Stimulated activated CD4-positive, alpha-beta T cell treated with anti-CD3 and anti-CD28 coated beads, TNF-alpha, amount 100 ng/mL, for 48 hours (primary cell): Measurements from ENCODE around the gene PIGC.

Experiments
- DNase-seq, 3 donors: peaks; one replicate each; pipeline ENCODE4 v3.0.0-alpha.2; 2020; ENCODE audit warnings: low read depth in 3 of 3

Gene PIGC

DNA sequence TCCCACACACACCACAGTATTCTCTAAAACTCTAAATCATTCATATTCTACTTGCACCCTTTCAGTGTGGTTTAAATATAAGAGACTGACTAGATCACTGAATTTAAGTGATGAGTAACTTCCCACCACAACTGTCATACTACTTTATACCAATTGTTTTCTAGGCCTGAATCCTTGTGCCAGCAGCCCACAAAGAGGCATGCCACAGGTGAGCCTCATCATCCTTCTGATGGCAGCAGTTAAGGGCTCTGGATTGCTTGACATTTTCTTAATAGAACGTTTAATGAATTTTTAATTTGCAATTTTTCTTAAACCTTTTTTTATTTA lies 13.8 kb downstream of the PIGC start:
- DNase-seq = no peak

DNA sequence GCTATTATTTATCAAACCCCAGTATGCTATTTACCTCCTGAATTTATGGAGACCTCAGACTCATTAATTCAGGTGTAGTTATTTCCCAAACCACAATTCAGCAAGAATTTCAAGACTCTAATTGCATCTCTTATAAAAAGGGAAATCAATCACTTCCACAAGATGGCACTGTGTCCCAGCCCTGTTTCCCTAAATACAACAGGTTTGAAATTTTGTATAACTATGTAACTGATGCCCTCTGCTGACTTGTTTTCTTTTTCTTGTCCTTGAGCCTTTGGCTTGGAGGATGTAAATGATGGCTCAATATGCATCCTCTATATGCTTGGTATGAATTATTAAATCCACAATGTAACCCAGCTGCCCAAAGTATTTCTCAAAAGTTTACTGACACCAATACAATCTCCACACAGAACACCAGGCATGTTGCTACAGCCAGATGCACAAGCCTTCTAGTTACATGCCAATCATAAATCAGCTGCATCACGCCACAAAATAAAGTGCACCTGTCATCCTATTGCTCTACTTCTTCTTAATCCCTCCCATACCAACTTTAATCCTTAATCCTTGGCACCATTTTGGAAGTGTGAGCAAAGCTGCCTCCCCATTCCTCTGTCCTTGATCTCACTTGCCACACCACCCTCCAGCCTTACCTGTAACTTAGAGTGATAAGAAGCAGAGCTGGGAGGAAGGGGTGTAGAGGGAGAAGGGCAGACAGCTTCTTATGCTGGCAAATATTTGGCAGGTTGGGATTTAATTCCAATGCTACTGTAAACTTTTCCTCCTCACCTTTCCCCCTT lies 14.3 kb downstream of the PIGC start:
- DNase-seq = no peak

DNA sequence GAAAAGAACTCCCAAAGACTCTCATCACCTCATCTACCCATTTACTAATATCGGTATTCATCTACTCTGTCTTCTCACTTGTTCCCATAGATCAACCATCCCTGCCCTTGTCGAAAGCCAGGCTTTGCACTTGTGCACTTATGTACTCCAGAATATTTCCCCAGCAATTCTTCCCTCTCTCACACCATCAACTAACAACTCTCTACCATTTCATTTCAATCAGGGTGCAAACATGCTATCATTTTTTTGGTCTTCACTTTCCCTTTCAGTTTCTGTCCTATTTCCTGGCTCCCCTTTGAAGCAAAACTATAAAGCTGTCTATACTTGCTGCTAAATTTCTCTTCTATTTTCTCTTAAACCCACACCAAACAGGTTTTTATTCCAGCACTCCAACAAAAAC lies 16.7 kb downstream of the PIGC start:
- DNase-seq = no peak

DNA sequence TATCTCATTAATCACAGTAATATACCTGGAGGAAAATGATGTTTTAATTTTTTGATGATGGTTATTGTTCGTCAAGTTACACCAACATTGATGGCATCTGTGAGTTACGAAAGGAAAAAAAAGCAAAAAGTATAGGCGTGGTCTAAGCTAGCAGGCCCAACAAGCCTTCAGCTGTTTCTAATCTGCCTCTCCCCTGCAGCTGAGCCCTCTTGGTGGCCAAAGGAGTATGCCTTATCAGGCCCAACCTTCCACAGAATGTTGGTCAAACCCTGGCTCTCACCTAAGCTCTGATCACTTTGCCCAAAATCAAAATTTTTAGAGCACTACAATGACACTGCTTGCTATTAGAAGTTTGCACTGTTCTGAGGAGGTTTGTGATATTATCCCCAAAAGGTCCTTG lies 18.5 kb downstream of the PIGC start:
- DNase-seq = no peak

DNA sequence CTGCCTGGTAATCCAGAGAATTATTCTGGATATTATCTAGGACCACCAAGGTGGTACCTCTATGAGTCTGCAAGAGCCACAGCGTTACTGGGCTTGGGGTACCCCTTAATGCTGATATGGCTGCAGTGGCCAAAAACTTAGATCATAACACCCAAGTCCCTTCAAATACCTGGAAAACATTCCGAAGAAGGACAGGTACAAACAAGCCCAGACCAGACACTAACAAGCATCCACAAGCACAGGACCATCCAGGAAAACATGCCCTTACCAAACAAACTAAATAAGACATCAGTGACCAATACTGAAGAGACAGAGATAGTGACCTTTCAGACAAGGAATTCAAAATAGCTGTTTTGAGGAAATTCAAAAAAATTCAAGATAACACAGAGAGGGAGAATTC lies 20.5 kb downstream of the PIGC start:
- DNase-seq = no peak

DNA sequence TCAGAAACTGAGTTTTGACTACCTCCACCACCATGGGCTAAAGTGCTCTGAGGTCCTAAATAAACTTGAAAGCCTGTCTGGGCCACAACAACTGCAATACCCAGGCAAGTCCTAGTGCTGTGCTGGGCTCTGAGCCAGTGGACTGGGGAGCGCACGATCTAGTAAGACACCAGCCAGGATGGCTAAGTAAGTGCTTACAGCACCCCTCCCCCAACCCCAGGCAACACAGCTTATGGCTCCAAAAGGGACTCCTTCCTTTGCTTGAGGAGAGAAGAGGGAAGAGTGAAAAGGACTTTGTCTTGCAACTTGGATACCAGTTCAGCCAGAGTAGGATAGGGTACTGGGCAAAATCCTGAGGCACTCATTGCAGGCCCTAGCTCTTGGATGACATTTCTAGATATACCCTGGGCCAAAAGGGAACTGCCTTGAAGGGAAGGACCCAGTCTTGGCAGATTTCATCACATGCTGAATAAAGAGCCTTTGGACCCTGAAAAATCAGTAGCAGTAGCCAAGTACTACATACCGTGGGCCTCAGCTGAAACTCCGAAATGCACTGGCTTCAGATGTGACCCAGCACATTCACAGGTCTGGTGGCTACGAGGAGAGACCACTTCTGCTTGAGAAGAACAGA lies 21.8 kb downstream of the PIGC start:
- DNase-seq = no peak

DNA sequence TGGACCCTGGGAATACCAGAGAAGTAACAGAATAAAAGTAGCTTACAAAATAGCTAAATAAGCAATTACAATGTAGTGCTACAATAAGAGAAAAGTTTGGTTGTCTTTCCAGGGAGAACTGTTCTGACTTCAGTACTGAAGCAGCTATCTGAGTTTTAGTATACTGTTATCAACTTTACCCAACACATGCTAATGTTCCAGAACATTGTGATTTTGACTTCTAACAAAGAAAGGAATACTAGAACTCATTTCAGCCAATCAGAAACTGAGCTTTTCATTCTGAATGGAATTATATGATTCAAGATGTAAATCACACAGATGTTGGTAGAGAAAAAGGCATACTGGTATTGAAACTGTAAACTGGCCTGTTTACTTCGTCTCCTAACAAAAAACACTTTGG lies 23.5 kb downstream of the PIGC start, which contains the start of gene C1orf105:
Gene C1orf105, plus strand, starts transcription at position 301 of the 400 bp plus-strand sequence. CDS start 201 bp downstream, outside the sequence.
- DNase-seq = no peak

DNA sequence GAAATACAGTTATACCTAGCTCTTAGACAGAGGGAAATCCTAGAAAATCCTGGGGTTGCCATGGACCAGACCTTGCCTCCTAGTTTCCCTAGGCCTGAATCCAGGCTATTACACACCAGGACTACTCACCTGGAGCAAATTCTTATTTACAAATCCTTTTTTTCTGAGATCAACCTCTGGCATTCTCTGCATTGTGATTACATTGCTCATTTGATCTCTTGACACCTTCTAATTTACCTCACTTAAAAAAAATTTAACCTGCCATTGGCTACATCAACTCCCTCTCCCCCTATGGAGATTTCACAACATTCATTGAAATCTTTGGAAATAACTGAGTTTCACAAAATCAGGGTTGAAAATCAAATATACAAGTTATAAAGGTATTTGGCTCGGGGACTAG lies 26.3 kb downstream of the PIGC start:
- no peak for DNase-seq

DNA sequence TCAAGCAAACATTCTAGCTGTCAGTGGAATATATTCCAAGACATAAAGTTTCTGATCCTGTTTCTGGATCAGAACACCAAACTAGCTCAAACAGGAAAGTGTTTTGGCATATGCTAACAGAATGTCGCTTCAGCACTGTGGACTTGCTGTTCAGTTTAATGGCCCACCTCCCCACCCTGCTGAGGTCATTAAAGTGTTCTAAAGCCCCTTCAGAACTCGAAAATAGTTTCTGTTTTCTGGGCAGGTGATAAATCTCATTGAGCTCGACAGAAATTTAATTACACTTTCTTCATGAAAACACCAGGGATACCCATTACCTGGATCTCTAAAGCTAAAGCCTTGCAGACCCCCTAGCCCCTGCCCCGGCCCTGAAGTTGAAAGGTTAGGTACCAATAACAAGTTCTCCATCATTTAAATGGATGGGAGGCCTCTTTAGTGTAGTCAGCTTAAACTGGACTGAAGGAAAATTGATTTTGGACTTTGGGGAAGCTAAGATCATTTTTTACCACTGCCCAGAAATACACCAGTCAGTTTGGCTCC lies 27.3 kb downstream of the PIGC start:
- DNase-seq = no peak

DNA sequence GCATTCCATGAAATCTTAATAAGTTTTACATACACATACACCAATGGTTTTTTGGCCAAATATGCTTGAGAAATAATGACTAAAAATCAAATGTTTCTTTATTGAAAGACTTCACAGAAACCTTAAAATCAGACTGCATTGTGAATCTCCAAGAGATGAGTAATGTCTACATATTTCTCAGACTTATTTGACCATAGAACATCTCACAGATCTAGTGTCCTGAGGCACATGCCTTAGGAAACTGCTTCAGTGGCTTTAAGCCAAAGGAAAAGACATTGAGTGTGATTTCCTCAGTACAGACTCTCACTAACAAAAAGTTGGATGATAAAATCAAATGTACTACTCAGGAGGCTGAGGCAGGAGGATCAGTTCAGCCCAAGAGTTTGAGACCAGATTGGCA lies 29.5 kb downstream of the PIGC start:
- no peak for DNase-seq

DNA sequence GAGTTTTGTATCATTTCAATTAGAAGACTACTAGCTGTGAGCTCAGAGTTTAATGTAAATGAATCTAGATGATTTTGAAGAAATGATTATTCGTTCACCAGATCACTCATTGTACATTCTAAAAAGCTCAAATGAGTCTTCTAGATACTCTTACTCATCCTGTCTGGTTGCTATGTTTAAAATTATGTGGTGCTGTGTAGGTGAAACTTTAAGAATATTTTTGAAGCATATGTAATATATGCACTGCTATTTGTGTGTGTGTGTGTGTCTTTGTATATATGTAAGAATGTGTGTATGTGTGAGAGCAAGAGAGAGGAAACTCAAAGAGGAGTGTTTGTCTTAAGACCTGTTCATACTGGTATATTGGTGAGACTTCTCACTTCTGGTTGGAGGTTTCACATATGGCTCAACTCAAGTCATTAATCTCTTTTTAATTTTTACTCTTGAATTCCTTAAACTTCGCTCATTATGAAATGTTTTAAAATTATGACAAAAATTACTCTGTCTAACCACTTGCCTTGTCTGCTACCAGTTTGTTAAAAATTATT lies 32.0 kb downstream of the PIGC start:
- DNase-seq = no peak

DNA sequence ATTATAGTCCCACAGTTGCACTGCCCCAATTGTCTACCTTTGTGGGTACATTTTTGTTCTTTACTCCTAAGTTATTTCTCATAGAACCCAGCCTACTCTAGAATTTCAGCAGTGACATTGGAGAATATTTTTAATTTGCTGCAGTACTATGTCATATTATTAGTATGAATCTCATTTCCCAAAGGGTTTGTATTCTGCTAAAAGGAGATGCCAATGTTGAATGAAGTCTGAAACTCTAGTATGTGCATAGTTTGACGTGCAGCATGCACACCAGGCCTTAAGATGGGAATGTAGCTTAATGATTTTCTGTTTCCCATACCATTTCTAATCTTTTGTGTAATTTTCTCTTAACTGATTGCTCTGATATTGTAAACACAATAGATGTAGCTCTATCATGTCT lies 33.8 kb downstream of the PIGC start:
- DNase-seq = no peak

DNA sequence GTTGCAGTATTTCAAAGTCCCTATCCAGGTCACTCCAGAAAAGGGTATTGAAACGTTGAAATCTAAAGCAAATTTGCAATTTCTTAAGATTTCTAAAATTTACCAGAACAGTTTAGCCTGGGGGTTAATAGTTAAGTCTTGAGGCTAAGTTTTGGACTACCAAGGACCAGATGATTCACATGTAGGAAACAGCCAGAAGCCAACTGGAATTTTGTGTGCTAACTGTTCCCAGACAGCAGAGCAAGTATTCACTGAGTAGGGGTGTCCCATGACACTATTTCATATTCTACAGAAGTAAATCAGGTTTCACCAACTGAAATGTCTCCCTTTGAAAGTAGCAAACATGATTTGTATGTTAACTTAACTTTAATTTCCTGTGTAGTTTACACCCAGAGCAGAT lies 34.9 kb downstream of the PIGC start:
- no peak for DNase-seq

DNA sequence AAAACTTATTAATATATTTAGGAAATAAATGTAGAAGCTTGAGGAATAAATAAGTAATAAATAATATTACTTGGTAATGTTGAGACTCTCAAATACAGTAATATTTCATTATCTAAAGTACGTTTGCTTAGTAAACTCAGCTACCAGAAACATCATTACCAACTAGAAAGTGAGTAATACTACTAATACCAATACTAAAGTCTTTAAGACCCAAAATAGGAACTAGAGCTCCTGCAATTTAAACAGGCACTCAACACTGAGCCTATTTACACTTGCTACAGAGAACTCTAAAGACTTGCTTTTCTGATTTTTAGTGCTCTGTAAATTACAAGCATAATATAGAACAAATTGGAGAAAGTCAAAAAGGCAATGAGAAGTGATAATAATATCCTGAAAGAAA lies 36.9 kb downstream of the PIGC start:
- no peak for DNase-seq

DNA sequence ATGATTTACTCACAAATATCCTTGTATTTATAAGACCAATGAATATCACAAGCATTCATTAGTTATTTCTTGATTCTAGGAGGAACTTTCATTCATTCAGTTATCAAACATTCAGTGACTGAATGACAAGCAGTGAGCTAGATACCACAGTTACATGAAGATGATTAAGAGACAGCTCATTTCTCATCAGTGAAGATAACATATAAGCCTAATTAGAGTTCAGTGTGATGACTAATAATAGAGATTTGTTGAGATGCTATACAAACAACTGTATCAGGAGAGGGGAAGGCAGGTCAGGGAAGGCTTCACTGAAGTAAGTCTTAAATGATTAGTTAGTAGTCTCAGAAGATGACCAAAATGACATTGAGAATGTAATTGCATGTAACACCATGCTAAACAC lies 38.0 kb downstream of the PIGC start:
- DNase-seq = no peak

DNA sequence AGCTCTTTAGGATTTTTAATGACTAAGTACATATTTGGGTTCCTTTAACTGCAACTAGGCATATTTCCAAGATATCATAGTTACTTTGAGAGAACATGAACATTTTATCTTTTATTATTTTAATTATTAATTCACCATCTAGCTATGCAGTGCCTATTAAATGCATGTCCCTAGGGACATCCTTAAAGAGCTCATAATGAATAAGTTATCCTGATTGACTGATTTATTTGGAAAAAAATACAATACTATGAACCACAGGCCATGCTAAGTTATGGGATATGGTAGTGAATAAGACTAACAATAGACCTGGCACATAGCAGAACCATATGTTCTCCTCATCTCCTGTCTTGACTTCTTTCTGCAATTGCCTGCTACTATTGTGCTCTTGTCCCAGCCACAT lies 39.7 kb downstream of the PIGC start:
- no peak for DNase-seq

DNA sequence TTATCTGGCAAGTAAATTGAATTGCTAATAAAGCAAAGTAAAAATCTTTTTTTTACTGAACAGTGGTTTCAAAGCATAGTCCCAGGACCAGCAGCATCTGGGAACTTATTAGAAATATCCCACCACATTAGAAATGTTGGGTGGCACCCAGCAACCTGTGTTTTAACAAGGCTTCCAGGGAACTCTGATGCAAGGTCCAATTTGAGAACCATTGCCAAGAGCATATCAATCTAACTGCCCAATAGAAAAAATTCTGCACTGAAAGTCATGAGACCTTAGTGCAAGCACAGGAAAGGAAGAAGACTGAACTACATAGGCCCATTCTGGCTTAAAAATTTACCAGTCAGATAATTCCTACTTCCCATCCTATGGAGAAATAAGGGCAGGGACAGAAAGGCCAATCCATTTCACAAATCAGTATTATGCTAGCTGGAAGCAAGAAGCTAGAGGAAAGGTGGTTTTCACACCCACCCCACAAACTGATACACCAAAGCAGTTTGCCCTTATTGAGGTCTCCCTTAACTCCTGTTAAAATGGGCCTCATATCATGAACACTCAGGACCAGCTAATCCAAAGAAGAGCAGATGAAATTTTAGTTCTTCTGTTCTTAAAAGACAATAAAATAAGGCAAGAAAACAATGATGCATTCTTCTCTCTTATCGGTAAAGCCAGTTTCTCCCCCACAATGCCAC lies 40.8 kb downstream of the PIGC start:
- no peak for DNase-seq

DNA sequence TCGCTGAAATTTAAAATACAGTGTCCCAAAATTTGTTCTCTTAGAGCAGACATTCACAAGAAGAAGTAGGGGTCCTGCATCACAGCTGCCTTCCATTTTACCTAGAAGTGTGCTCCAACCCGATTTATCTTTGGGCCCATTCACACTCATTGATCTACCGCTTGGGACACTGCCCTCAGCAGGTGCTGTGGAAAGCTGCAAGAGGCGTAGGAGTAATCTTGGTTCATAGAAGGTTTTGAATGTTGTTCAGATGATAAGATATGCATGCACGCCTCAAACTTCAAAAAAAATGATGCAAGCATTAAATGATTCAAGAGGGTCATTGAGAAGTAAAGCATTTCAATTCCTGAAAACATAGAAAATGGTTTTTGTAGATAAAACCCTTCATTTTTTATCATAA lies 42.0 kb downstream of the PIGC start:
- no peak for DNase-seq

DNA sequence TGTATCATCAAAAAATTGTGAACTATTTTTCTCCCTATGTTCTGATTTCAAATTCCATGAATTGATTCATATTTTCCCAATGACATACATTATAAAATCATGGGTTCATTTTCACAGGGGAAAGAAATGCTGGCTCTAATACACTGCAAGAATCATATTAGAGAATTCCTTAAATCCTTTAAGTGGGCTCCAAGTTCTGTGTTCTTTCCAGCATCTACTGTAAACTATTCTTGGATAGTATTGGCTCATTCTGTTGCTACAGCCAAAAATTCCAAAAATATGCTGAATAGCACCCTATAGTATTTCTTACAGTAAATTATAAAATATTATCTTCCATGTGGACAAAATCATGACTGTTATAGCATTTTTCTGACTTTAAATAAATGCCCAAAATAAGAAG lies 42.4 kb downstream of the PIGC start:
- DNase-seq = no peak

DNA sequence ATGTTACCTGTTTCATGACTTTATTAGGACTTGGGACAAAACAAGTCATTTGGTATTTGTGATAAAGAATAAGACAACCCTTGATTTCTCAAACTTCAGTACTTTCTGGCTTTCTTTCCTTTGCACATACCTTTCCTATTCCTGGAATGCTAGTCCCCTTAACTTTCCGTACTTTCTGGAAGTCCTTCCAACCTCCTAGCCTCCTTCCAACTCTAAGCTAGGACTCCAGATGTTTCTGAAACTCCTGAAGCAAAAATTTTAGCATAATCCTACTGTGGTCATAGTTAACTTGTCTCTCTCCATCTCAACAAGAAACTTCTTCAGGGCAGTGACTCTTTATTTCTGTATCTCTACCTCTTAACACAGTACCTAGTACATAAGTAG lies 43.2 kb downstream of the PIGC start:
- no peak for DNase-seq

DNA sequence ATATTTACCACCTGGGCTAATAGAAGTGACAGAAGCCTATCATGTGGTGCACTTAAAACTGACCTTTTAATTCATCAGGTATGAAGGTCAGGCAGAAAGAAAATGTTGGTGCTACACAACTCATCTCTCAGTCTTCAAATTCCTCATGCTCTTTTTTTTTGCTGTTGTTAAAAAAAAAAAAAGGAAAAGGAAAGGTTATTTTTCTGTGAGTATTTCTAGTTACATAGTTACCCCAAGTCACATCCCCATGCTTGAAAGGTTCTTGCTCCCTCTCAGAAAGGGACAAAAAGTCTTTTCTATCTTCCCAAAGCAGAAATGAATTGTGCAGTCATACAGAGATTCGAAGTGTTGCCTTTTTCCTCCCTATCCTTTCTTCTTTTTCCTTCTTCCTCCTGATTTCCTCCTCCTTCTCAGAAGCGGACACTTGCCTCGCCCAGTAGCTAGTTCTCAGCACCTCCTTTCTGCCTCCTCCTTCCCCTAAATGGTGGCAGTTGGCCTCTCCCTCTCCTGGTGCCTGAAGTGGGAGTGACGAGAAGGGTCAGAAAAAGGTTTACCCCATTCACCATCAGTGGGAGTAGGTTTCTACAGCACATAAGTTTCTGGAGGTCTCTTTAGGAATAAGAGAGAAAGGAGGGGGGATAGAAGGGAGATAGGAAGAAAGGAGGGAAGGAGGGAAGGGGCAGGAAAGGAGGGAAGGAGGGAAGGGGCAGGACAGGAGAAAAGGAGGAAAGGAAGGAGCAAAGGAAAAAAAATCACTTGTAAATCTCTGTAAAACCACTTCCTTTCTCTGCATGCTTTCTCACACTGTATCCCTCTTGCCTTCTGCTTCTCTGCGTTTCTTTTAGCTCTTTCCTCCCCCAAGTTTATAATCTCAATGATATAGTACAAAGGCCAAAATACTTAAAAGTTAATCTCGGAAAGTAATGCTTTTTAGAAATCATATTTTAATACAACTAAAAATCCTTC lies 43.8 kb downstream of the PIGC start:
- DNase-seq = no peak
